ENCODE results near the gene MYH7B.

Gene MYH7B

GRCh38 chr20:34965051-34965450 is 9.4 kb downstream of the MYH7B start:
- ATAC-seq (ENCODE audit: low read depth) (no peak), DNase-seq (ENCODE audit: low spot score) (peak; percentile 70)
- no peak overlapping the region for H3K27ac ChIP-seq (ENCODE audit: poor library complexity, severe bottlenecking)
- H3K4me1 ChIP-seq (ENCODE audit: insufficient read depth, poor library complexity, severe bottlenecking) = no peaks in the 10 kb centered on the region
- no peak for TF ChIP-seq CTCF (IDR thresholded peaks at IDR 0.05; ENCODE audit: poor library complexity, severe bottlenecking)
- no peak overlapping the region for H3K4me3 ChIP-seq (ENCODE audit: severe bottlenecking)
- H3K9me3 ChIP-seq (ENCODE audit: severe bottlenecking) = no peaks in the 10 kb centered on the region
- no peaks in the 10 kb centered on the region for H3K27me3 ChIP-seq (ENCODE audit: insufficient read depth, poor library complexity, severe bottlenecking)
- no peaks in the 10 kb centered on the region for H3K36me3 ChIP-seq (ENCODE audit: low read depth)

- H3K27ac ChIP-seq (ENCODE audit: poor library complexity, severe bottlenecking) = no peak overlapping the region
- no peak for TF ChIP-seq CTCF (IDR thresholded peaks at IDR 0.05; ENCODE audit: poor library complexity, severe bottlenecking)
- no peaks in the 10 kb centered on the region for H3K36me3 ChIP-seq (ENCODE audit: low read depth)
- H3K27me3 ChIP-seq (ENCODE audit: insufficient read depth, poor library complexity, severe bottlenecking) = no peaks in the 10 kb centered on the region
- ATAC-seq (ENCODE audit: low read depth) (no peak), DNase-seq (ENCODE audit: low spot score) (peak; percentile 71)
- H3K4me3 ChIP-seq (ENCODE audit: severe bottlenecking) = no peak overlapping the region
- no peaks in the 10 kb centered on the region for H3K9me3 ChIP-seq (ENCODE audit: severe bottlenecking)
- H3K4me1 ChIP-seq (ENCODE audit: insufficient read depth, poor library complexity, severe bottlenecking) = no peaks in the 10 kb centered on the region
Observed at GRCh38 chr20:34967421-34967820, 11.8 kb downstream of the MYH7B start.

- Histone ChIP-seq H3K4me3 (ENCODE audit: severe bottlenecking) (no peak overlapping the region), H3K36me3 (ENCODE audit: low read depth) (no peaks in the 10 kb centered on the region), H3K9me3 (ENCODE audit: severe bottlenecking) (no peaks in the 10 kb centered on the region), H3K4me1 (ENCODE audit: insufficient read depth, poor library complexity, severe bottlenecking) (no peaks in the 10 kb centered on the region), H3K27me3 (ENCODE audit: insufficient read depth, poor library complexity, severe bottlenecking) (no peaks in the 10 kb centered on the region), H3K27ac (ENCODE audit: poor library complexity, severe bottlenecking) (no peak overlapping the region)
- DNase-seq (ENCODE audit: low spot score) = peak; percentile 70
- TF ChIP-seq CTCF (IDR thresholded peaks at IDR 0.05; ENCODE audit: poor library complexity, severe bottlenecking) = no peak
- no peak for ATAC-seq (ENCODE audit: low read depth)
Observed at GRCh38 chr20:34968042-34968775, 12.5 kb downstream of the MYH7B start.

- Histone ChIP-seq H3K27me3 (ENCODE audit: insufficient read depth, poor library complexity, severe bottlenecking) (no peaks in the 10 kb centered on the region), H3K36me3 (ENCODE audit: low read depth) (no peaks in the 10 kb centered on the region), H3K9me3 (ENCODE audit: severe bottlenecking) (no peaks in the 10 kb centered on the region), H3K4me1 (ENCODE audit: insufficient read depth, poor library complexity, severe bottlenecking) (no peaks in the 10 kb centered on the region), H3K27ac (ENCODE audit: poor library complexity, severe bottlenecking) (no peak overlapping the region), H3K4me3 (ENCODE audit: severe bottlenecking) (no peak overlapping the region)
- peak; percentile 17; the same call in 1 of the 3 replicates for ATAC-seq (ENCODE audit: low read depth)
- no peak for TF ChIP-seq CTCF (IDR thresholded peaks at IDR 0.05; ENCODE audit: poor library complexity, severe bottlenecking)
- DNase-seq (ENCODE audit: low spot score) = peak; percentile 70
Observed at GRCh38 chr20:34970193-34970840, 14.6 kb downstream of the MYH7B start.

Measured in RWPE2 (cell line).